Measurements from ENCODE around the gene TTC19. TPM values are rescaled to one million over a fixed set of nuclear protein-coding genes. Genes with fewer than 3 reads are reported as not detected.

Gene TTC19
- total and polyA plus RNA-seq, 2 experiments from 2014 or later, result 30.3 to 93.5 TPM

DNA sequence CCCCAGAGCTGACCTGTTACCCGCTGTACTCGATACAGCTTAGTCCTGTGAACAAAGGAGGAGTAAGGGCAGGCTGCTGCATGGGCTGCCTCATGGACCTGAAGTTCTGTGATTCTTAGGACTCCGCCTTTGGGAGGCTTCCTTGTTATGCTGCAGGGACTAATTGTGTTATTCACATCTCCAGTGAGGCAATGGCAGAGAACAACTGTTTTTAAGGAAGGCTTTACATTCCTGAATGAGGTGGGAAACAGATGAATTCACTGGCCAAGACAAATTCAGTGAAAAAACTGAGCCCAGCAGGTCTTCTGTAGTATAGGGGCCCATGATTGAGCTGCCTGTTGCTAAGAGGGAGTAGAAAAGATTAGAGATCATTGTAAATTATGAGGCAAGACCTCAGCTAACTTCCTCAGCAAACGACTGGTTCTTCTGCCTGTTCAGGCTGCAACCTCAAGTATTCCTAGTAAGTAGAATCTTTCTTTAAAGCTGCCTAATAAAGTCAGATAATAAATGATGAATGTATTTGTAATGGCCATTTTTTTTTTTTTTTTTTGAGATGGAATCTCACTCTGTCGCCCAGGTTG, 28.4 kb upstream of the TTC19 start (continued):
- TF ChIP-seq, protein P1, sequence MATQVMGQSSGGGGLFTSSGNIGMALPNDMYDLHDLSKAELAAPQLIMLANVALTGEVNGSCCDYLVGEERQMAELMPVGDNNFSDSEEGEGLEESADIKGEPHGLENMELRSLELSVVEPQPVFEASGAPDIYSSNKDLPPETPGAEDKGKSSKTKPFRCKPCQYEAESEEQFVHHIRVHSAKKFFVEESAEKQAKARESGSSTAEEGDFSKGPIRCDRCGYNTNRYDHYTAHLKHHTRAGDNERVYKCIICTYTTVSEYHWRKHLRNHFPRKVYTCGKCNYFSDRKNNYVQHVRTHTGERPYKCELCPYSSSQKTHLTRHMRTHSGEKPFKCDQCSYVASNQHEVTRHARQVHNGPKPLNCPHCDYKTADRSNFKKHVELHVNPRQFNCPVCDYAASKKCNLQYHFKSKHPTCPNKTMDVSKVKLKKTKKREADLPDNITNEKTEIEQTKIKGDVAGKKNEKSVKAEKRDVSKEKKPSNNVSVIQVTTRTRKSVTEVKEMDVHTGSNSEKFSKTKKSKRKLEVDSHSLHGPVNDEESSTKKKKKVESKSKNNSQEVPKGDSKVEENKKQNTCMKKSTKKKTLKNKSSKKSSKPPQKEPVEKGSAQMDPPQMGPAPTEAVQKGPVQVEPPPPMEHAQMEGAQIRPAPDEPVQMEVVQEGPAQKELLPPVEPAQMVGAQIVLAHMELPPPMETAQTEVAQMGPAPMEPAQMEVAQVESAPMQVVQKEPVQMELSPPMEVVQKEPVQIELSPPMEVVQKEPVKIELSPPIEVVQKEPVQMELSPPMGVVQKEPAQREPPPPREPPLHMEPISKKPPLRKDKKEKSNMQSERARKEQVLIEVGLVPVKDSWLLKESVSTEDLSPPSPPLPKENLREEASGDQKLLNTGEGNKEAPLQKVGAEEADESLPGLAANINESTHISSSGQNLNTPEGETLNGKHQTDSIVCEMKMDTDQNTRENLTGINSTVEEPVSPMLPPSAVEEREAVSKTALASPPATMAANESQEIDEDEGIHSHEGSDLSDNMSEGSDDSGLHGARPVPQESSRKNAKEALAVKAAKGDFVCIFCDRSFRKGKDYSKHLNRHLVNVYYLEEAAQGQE (IDR thresholded peaks at IDR 0.05; ENCODE audit: unreplicated experiment), result no peak
- TF ChIP-seq CREB1 (CRISPR knock-in tag; IDR thresholded peaks at IDR 0.05; ENCODE audit: low read depth), result no peak
- TF ChIP-seq CTCF (conservative IDR thresholded peaks at IDR 0.05; ENCODE audit: low read depth in 2 of 2), result no peak

- Histone ChIP-seq H3K79me2 (replicated peaks; ENCODE audit: insufficient read depth) (no peaks in the 10 kb centered on the region; the same call in 1 of the 2 replicates), H3K27ac (ENCODE audit: low read depth) (no peak overlapping the region), H3K36me3 (ENCODE audit: insufficient read depth) (no peaks in the 10 kb centered on the region), H3K9me2 (ENCODE audit: insufficient read depth) (0 out of 2 replicates have a peak, but pooled peaks cover 7% of the 10 kb centered on the region), H3K4me1 (ENCODE audit: insufficient read depth) (peaks cover 17% of the 10 kb centered on the region), H3K4me2 (no peak overlapping the region), H2AFZ (no peak overlapping the region), H3K27me3 (ENCODE audit: insufficient read depth) (no peaks in the 10 kb centered on the region), H3F3A (replicated peaks; ENCODE audit: low read depth) (peaks cover 8% of the 10 kb centered on the region), H4K20me1 (replicated peaks; ENCODE audit: insufficient read depth) (0 out of 2 replicates have a peak, but pooled peaks cover 2% of the 10 kb centered on the region), H3K4me3 (no peak overlapping the region)
- no peak for DNase-seq (ENCODE audit: low spot score)
- Mint-ChIP-seq H3K4me1 (peaks cover 37% of the 10 kb centered on the region), H3K9me3 (no peaks in the 10 kb centered on the region), H3K27me3 (ENCODE audit: insufficient read depth, low read depth, poor library complexity) (peaks cover 7% of the 10 kb centered on the region), H3K36me3 (ENCODE audit: low read depth) (peaks cover 20% of the 10 kb centered on the region), H3K27ac (no peak overlapping the region), H3K4me3 (no peak overlapping the region)
- ATAC-seq, result no peak
- TF ChIP-seq EZH2phosphoT487 (IDR thresholded peaks at IDR 0.05; ENCODE audit: unreplicated experiment), result no peak
- TF ChIP-seq ZNF114 (CRISPR knock-in tag; IDR thresholded peaks at IDR 0.05), result no peak
- no peak for TF ChIP-seq JUNB (IDR thresholded peaks at IDR 0.05; ENCODE audit: unreplicated experiment)
- TF ChIP-seq, protein P2, sequence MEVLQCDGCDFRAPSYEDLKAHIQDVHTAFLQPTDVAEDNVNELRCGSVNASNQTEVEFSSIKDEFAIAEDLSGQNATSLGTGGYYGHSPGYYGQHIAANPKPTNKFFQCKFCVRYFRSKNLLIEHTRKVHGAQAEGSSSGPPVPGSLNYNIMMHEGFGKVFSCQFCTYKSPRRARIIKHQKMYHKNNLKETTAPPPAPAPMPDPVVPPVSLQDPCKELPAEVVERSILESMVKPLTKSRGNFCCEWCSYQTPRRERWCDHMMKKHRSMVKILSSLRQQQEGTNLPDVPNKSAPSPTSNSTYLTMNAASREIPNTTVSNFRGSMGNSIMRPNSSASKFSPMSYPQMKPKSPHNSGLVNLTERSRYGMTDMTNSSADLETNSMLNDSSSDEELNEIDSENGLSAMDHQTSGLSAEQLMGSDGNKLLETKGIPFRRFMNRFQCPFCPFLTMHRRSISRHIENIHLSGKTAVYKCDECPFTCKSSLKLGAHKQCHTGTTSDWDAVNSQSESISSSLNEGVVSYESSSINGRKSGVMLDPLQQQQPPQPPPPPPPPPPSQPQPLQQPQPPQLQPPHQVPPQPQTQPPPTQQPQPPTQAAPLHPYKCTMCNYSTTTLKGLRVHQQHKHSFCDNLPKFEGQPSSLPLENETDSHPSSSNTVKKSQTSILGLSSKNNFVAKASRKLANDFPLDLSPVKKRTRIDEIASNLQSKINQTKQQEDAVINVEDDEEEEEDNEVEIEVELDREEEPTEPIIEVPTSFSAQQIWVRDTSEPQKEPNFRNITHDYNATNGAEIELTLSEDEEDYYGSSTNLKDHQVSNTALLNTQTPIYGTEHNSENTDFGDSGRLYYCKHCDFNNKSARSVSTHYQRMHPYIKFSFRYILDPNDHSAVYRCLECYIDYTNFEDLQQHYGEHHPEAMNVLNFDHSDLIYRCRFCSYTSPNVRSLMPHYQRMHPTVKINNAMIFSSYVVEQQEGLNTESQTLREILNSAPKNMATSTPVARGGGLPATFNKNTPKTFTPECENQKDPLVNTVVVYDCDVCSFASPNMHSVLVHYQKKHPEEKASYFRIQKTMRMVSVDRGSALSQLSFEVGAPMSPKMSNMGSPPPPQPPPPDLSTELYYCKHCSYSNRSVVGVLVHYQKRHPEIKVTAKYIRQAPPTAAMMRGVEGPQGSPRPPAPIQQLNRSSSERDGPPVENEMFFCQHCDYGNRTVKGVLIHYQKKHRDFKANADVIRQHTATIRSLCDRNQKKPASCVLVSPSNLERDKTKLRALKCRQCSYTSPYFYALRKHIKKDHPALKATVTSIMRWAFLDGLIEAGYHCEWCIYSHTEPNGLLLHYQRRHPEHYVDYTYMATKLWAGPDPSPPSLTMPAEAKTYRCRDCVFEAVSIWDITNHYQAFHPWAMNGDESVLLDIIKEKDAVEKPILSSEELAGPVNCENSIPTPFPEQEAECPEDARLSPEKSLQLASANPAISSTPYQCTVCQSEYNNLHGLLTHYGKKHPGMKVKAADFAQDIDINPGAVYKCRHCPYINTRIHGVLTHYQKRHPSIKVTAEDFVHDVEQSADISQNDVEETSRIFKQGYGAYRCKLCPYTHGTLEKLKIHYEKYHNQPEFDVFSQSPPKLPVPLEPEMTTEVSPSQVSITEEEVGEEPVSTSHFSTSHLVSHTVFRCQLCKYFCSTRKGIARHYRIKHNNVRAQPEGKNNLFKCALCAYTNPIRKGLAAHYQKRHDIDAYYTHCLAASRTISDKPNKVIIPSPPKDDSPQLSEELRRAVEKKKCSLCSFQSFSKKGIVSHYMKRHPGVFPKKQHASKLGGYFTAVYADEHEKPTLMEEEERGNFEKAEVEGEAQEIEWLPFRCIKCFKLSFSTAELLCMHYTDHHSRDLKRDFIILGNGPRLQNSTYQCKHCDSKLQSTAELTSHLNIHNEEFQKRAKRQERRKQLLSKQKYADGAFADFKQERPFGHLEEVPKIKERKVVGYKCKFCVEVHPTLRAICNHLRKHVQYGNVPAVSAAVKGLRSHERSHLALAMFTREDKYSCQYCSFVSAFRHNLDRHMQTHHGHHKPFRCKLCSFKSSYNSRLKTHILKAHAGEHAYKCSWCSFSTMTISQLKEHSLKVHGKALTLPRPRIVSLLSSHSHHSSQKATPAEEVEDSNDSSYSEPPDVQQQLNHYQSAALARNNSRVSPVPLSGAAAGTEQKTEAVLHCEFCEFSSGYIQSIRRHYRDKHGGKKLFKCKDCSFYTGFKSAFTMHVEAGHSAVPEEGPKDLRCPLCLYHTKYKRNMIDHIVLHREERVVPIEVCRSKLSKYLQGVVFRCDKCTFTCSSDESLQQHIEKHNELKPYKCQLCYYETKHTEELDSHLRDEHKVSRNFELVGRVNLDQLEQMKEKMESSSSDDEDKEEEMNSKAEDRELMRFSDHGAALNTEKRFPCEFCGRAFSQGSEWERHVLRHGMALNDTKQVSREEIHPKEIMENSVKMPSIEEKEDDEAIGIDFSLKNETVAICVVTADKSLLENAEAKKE (CRISPR knock-in tag; IDR thresholded peaks at IDR 0.05), result no peak
- TF ChIP-seq ZNF331 (CRISPR knock-in tag; IDR thresholded peaks at IDR 0.05; ENCODE audit: low read depth), result no peak
- no peak for TF ChIP-seq STAT1 (IDR thresholded peaks at IDR 0.05; ENCODE audit: unreplicated experiment)
- no peak for TF ChIP-seq POLR2AphosphoS5 (IDR thresholded peaks at IDR 0.05; ENCODE audit: low read depth)
- no peak for TF ChIP-seq CTCF (conservative IDR thresholded peaks at IDR 0.05; ENCODE audit: low read depth in 2 of 2)
Observed at GRCh38 chr17:15971882-15972281, 27.7 kb upstream of the TTC19 start.
